C1 segment of cervical spinal cord (tissue), 14 donors: ENCODE results near the gene BMPR1B.

Experiments used
- DNase-seq, 14 donors: peaks; one replicate each; lab custom pipeline; 2025; lab: John Stamatoyannopoulos, UW

Gene BMPR1B

DNA sequence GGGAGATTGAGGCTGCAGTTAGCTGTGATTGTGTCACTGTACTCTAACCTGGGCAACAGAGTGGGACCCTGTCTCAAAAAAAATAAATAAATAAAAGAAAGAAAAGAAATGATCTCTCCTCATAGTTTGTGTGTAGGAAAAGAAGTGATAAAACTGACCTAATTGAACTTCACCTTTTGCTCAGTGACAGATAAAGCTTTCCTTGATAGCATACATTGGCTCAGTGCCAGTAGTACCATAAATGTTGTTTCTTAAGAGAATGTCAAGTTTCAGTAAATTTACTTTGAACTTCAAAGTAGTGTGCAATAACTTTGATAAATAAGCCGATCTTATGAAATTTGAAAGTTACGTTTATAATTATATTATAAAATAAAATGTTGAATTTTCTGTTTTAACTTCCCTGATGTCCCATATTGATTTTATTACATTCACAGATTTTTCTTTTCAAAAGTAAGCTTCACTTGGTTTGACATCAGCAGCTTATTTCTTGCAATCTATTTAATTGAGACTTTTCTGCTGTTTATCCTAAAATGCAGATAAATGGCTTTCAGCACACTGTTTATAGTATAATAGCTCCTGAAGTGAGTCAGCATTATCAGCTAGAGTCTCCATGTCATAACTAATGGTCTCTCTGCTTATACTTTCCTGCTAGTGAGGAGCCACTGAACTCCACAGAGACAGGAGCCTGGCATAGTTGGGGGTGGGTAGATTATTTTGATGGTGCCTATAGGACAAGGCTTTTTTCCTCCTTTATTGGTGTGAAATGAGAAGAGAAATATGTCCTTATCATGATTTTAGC is 330.1 kb downstream of the BMPR1B start:
- DNase-seq = no peak

DNA sequence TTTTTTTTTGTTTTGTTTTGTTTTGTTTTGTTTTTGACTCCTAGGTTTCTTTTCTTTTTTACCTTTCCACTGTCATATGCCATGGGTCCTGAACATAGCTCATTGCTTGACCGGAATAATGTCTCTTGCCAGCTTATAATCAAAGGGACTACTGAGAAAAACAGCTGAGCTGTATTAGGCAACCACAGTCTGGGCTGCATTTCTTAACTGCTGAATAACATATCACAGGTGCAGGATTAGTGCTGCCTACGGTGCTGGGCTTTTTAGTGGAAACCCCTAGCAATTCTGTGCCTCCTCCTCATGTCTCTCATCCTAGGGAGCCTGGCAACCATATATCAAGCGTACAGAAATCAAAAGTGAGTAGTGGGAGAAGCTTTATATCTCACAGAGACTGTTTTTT is 333.5 kb downstream of the BMPR1B start:
- DNase-seq = peak in 1 of 14 donors; percentile 2

GRCh38 chr4:95092766-95093165 is 335.0 kb downstream of the BMPR1B start:
- no peak for DNase-seq

GRCh38 chr4:95093460-95093859 is 335.7 kb downstream of the BMPR1B start:
- no peak for DNase-seq

GRCh38 chr4:95093936-95094929 is 336.5 kb downstream of the BMPR1B start:
- DNase-seq = no peak

DNA sequence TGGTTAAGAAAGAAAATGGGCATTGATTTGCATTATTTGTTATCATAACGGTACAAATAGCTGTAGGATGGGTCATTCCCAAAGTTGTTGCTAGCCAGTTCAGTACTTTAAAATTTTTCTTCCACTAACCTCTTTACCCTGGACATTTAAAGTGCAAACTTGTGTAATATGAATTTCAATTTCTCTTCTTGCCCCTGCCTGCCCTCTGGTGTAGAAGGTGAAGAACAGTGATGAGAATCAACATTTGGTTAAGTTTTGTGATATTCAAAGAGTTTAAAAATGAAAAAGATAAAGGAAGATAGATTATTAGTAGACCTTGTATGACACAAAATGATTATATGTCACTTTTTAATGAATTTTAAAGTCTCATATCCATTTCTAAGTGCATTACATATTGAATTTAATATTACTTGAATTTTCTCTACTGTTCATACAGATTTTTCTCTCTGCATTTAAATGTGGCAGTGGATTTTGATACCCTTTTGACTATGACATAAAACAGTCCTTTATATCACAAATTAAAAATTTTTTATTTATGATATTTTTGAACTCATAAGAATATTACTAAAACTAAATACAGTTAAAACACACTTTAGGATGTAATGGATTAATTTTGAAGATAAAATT is 337.7 kb downstream of the BMPR1B start:
- no peak for DNase-seq

- DNase-seq = no peak
Observed at GRCh38 chr4:95102162-95102790, 344.5 kb downstream of the BMPR1B start.

DNA sequence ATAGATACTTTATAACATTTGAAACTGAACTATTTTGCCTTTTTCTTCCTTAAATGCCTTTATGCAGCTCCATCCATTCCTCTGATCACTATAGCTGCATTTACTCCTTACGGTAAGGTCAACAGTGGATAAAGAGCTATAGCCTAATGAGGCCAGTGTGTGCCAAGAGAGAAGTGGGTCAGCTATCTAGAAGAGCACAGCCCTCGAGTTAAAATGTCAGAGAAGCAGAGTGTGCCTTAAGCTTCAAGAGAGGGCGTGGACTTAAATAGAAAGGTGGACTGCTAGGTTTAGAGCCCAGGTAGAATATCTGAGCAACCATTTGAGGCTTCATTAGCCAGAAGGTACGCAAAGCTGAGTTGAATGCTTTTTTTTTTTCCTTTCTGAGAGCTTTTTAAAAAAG is 347.4 kb downstream of the BMPR1B start:
- no peak for DNase-seq

DNA sequence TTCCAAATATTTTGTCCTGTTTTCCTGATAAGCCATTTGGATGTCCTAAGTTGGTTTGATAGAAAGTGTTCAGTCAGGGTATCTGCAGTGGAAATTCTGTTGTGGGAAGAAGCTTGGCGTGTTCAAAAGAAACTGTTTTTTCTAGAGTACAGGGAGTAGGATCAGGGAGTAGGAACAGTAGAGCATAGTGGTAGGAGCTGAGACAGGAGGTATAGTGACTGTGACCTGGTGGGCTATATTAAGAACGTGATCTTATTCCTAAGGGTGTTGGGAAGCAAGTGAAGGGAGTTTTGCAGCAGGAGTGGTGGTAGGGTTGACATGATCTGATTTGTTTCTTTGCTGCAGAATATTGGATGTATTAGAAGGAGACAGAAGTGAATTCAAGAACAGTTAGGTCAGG is 348.2 kb downstream of the BMPR1B start:
- no peak for DNase-seq

GRCh38 chr4:95106408-95106928 is 348.7 kb downstream of the BMPR1B start:
- no peak for DNase-seq

DNA sequence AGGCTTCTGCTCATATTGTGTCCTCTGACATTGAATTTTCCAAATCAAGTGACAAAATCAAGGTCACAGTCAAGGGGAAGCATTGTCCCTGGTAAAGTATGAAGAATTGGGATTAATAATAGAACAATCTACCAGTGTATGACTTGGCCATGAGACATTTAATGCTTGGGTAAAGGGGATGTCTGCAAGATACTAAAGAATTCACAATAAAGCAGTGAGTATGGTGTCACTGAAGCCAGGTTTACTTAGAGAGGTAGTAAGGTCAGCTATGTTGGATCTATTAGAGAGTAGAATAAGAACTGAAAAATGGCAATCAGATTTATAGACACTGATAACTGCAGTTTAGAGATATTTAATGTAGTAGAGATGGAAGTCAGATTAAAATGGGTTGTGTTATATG is 349.2 kb downstream of the BMPR1B start:
- no peak for DNase-seq

GRCh38 chr4:95107635-95108034 is 349.9 kb downstream of the BMPR1B start:
- no peak for DNase-seq

DNA sequence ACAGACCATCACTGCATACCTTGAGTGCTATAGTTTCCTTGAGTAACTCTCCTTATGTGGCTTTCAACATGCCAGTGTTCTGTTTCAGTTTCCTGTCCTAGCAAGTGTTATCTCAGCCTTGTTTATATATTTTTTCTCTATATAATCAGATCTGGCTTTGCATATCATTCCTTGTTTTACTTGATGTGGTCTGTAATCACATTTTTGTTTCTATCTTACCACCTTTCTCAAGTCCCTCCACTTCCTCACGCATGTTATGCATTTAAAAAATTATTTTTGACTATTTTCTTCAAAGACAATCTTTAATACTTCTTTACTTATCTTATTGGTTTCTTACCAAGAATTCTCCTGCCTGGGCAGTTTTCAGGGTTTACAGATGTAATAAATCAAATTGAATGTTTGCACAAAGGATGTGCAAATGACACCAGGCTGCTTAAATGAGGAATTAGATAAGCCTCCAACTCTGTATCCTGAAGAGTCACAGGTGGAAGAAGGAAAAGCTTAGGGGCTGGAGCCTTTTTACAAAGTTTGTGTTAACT is 351.2 kb downstream of the BMPR1B start:
- no peak for DNase-seq

GRCh38 chr4:95114521-95114920 is 356.8 kb downstream of the BMPR1B start:
- no peak for DNase-seq

DNA sequence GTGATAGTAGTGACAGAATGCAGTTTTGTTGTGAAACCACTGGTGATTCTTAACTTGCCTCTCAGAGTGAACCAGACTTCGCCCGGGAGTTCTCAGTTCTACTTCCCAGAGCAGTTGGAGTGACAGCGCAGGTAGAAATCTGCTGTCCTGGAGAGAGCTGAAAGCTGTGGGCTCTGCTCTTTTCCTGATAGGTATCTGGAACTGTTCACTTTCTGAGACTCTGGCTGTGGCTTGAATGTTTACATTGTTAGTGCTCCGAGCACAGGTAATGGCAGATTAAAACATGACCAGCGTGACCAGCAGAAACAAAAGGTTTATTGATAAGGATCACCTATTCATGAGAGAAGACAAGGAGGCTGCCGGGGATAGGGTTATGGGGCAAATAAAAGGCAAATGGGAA is 360.7 kb downstream of the BMPR1B start:
- no peak for DNase-seq

DNA sequence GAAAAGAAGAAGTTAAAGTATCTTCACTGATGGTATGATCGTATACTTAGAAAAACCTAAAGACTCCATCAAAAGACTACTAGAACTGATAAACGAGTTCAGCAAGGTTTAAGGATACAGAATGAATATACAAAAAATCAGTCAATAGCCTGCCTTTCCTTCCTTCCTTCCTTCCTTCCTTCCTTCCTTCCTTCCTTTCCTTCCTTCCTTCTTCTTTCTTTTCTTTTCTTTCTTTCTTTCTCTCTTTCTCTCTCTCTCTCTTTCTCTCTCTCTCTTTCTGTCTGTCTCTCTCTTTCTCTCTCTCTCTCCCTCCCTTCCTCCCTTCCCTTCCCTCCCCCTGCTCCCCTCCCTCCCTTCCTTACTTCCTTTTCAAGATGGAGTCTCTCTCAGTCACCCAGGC is 362.7 kb downstream of the BMPR1B start:
- no peak for DNase-seq

- DNase-seq = no peak
Observed at GRCh38 chr4:95122001-95122400, 364.2 kb downstream of the BMPR1B start.

GRCh38 chr4:95124906-95125504 is 367.2 kb downstream of the BMPR1B start:
- DNase-seq = peak in 1 of 14 donors; percentile 0

DNA sequence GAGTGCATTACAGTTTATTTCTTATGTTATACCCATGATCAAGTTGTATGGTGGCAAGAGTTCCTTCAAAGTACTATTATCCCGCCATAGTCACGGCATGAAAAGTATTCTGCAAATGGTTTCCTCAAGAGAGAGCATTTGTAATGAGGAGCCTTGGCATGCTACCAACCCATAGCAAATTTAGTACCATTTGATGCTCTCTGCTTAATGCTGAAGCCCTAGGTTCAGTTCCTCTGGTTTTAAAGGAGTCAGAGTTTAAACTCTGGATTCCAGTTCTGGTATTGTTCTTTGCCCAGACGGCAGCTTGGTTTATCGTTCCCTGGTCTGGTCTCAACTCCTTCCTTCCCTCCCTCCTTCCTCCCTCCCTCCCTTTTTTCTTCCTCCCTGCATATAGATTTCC is 371.3 kb downstream of the BMPR1B start:
- DNase-seq = no peak

GRCh38 chr4:95129821-95130311 is 372.1 kb downstream of the BMPR1B start:
- DNase-seq = no peak
